Dedifferentiated amniotic fluid mesenchymal stem cell (primary cell): ENCODE measurements around the gene TMEM176A.

Source experiments
- DNase-seq: peaks from one replicate; pipeline ENCODE4 v3.0.0-alpha.2; 2016; ENCODE audit errors: extremely low spot score

TMEM176A gene

GRCh38 chr7:150820148-150820547, 19.6 kb downstream of the TMEM176A start:
- DNase-seq = no peak

GRCh38 chr7:150820578-150821198, 20.1 kb downstream of the TMEM176A start:
- no peak for DNase-seq

DNA sequence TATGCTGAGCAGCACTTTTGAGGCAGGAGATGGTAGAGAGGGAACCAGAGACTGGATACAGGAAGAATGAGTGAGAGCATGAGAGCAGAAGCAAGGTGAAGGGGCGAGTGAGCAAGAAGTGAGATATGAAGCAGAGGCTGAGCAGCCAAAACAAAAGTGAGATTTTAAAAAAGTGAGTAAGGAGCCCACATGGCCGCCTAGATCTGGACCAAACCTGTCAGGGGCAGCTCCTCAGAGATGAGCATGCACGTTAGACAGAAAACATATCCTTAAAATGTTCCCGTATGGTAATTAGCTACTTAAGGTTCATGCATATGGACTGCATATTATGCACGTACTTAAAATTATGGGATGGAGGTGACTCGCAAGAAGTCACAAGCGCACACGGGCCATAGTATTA, 22.5 kb downstream of the TMEM176A start:
- no peak for DNase-seq

DNA sequence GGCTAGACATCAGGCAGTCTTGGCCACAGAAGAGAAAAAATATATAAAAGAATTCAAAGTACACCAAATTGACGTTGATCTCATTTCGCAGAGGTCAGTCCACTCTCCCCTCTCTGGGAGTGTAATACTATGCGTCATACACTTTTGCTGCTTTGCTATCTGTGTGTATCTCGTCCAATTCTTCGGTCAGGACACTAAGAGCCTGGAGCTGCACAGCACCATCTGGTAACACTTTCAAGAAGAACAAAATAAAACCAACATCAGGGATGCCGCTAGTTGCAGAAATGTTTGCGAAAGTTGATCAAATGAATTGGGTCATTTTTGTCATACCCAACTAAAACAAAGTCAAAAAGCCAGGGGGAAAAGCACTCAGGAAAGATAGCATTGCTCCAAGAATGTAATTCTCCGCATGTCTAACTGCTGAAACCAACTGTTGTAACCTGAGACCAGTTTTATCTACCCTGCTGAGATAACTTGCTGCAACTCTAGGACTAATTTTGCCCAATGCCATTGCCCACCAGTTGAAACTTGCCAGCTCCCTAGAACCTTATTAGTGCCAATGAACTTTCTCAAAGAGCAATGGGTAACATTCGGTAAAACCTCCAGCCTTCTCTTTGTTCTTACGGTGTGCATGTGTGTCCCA, 23.0 kb downstream of the TMEM176A start:
- DNase-seq = no peak

DNA sequence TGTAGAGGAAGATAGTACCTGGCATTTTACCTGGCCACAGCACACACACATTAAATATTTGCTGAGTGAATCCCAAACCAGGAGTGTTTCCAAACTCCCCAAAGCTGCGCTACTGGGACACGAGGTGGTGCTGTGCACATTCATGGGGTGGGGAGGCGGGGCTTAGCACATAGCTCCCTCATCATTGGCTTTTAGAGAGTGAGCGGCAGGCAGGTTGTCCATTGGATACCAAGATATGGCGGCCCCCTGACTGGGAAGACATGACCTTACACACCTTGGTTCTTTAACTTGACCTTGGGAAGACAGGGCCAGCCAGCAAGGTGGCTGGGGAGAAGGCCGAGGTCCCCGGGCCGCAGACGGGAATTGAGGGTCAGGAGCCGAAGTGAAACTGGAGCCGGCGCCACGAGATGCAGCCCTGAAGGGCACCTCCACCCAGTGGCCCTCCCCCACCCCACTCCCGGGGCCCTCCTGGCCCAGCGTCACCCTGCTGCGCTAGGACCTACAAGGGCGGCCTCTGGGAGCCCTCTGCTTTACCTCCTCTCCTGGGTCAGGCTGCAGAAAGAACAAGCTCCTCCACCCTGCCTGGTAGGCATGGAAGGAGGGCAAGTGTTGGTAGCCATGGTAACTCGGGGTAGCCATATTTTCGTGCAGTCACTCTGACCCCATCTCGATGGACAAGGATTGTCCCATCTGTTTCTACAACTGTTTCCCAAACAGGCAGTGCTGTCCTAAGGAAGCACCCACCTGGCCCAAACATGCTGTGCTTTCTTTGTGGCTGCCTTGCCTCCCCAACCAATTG, 24.0 kb downstream of the TMEM176A start:
- DNase-seq = no peak

DNA sequence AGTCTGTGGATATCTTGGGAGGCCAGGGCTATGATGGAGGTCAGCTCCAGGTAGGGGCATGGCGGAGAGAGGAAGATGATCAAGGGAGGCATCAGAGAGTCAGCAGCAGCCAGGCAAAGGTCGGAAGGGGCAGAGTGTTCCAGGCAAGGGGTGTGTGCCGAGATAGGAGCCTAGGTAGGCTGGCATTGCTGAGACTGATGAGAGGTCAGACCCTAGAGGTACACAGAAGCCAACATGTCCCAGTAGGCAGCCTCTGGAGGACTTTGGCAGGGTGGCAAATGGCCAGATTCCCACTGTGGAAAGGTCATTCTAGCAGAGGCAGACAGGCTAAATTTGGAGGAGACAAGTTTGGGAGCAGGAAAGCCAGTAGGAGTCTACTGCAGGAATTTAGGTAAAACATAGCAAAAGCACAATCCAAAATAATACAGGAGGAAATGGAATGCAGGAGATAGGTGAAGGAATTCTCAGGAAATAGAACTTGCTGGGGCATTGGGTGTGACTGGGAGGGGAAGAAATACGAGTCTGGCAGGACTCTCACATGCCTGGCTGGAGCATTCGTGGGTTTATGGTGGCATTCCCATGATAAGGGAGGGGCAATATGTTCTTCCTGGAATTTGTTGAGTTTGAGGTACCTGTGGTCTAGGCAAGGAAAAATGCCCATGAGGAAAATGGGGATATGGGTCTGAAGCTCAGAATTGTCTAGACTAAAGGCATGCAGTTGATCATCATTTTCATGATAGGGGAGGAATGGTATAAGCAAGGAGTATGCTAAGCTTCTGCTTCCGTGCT, 25.7 kb downstream of the TMEM176A start:
- no peak for DNase-seq

DNA sequence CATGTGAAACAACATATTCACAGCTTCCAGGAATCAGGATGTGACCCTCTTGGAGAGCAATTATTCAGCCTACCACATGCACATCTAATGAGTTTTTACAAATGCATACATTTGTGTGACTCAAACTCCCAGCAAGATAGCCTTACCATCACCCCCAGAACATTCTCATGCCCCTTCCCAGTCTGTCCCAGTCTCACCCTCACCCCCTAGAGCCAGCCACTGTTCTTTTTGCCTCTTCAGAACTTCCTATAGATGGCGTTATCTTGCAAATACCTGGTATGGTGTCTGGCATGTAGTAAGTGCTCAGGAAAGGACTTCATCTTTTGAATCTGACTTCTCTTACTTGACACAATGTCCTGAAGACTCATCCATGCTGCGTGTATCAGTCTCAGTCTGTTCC, 27.8 kb downstream of the TMEM176A start:
- DNase-seq = no peak

- DNase-seq = no peak
Observed at GRCh38 chr7:150829426-150829825, 28.9 kb downstream of the TMEM176A start.

- no peak for DNase-seq
Observed at GRCh38 chr7:150830937-150831336, 30.4 kb downstream of the TMEM176A start.

DNA sequence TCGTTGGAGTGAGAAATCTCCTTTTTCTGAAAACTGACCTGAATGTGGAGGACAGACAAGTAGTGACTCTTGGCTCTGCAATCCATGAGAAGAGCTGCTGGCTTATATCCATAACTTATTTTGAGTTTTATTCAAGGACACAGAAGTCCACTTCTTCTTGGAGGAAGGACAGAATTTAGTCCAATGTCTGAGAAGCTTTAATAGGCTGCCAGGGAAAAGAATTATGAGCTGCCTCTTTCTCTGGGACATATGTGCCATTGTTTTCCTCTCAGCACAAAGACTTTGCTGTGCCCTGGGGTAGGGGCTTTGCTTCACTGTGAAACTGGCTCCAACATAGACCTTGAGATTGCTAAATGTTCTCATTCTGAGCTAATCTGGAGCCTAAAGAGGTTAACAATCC, 31.3 kb downstream of the TMEM176A start:
- no peak for DNase-seq

- no peak for DNase-seq
Observed at GRCh38 chr7:150835019-150835418, 34.5 kb downstream of the TMEM176A start.

GRCh38 chr7:150835702-150836280, 35.2 kb downstream of the TMEM176A start:
- no peak for DNase-seq

DNA sequence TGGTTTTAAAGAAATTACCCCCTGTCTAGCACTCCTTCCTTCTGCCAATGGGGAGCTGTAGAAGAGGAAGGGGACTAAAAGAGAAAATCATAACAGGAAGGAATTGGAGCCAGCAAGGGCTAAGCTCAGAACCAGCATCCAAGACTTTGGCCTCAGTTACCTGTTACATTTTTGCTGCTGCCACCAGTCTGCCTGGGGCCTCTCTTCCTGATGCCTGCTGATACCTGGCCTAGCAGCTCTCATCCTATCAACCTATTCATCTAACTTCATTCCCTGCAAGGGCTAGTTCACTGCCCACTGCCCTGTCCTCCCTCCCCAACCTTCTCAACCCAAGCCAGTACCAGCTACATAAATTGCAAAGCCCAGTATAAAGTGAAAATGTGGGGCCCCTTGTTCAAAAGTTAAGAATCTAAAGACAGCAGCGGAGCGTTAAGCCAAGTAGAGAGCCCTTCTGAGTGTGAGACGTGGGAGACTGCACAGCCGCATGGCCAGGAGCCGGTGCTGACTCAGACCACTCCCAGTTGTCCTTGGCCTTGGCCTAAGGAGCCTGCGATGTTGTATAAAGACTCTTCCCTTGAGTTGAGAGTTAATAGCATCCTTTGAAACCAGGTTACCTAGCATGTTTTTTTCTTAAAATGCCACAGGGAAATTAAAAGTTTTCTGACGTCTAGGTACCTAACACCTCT, 38.5 kb downstream of the TMEM176A start:
- no peak for DNase-seq

GRCh38 chr7:150842018-150842417, 41.4 kb downstream of the TMEM176A start:
- no peak for DNase-seq

DNA sequence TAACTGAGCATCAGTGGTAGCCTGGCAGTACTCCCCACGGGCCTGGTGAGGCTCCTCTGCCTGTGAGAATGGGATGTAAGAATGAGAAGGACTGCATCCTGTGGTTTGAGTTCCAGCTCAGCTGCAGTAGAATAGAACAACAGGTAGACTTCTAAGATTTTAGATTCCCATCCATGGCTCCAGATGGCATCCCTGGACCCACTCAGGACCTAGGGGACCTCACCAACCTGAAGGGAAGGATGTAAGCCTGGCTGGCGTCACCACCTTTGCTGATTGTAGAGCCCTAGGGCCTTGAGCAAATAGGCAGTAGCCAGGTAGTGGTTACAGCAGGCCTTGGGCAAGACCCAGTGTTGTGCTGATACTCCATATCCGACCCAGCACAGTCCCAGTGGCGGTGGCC, 42.1 kb downstream of the TMEM176A start:
- DNase-seq = no peak

DNA sequence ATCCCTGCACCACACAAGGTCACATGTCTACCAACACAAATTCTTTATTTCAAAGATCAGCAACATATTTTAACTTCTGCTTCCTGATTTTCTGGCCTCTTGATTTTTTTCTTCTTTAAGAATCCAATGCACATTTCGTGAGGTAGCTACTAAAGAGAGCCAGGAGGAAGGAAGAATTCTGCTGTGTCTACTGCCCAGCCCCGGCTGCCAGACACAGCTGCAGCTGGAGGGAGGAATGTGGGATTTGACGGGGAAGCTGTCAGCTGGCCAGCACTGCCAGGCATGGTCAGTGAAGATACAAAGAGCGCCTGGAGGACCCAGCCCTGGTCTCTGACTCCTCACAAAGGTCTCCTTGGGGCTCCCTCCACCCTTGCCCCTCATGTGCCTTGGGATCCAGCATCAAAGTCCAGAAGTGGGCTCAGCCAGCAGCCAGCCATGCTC, 44.9 kb downstream of the TMEM176A start:
- DNase-seq = no peak

DNA sequence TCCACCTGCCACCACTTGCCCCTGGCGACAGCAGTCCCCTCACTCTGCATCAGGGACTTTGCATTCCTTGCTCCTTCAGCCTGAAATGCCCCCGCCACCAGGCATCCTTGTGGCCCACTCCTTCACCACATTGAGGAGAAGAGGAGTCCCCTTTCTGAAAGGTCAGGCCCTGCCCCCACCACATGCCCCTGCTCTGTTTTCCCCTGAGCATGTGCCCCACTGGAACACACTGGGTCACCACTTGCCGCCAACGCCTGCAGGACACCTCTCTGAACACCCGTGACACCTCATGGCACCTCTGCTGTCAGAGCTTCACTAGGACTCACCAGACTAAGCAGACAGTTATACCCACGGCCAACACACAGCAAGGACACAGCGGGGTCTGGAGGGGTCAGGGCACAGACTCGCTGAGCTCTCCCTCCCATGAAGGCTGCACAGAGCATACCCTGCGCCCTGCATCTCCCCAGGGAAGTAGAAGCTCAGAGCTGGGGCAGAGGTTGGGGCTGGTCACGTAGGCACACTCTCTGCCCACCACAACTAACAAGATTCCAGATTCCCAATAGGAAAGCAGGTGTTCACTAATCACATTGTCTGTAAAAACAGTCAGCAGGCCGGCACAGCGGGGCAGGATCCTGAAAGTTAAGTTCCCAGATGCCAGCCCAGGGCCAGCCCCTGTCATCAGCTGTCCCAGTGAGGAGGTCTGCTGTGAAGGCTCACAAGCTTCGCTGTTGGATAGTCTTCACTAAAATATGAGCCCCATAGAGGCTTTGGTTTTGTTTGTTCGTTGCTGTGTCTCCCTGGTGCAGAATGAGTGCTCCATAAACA, 45.9 kb downstream of the TMEM176A start:
- DNase-seq = no peak

DNA sequence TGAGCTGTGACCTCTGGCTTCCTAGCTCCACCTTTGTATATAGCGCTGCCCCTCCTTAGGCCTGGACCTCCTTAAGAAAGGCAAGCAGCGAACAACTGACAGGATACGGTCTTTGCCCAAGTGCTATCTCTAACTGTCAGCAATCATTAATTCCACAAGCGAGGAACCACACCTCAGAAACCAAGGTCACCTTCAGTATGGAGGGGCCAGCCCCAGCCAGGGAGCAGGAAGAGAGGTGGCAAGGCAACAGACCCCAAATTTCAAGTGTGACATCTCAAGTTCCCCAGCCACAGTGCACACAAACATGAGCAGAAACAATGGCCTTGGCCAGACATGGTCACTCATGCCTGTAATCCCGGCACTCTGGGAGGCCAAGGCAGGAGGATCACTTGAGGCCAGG, 47.0 kb downstream of the TMEM176A start:
- no peak for DNase-seq

DNA sequence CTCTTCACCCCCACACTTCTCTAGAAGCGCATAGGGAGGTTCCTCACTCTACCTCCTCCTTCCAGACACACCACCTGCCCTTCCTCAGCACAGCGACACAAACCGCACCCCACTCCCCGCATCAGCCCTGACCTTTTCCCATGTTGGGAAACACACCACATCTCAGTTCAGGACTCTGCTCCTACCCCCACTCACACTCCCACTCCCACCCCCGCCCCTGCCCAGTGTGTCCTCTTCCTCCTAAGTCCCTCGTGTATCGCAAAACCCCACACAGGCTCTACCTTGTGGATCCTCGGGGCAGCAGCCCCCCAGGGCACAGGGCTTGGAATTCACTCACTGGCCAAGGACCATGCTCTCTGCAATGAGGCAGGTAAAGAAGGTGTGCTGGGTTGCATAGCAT, 47.5 kb downstream of the TMEM176A start:
- no peak for DNase-seq

- no peak for DNase-seq
Observed at GRCh38 chr7:150848561-150849115, 48.1 kb downstream of the TMEM176A start.
